Activated B cell treated with CpG ODN at 0.5 μM for 24 hours (primary cell): Measurements from ENCODE around the gene SIMC1. TPM values are rescaled to one million over a fixed set of nuclear protein-coding genes. Genes with fewer than 3 reads are reported as not detected.

Source experiments
- ATAC-seq: fragments of 200-7000 bp; cut with Tn5 transposase; one replicate; pipeline ENCODE4 v1.10.0; 2021; ENCODE audit warnings: low read depth, mild to moderate bottlenecking, moderate library complexity
- CTCF ChIA-PET: fragments of 350-600 bp; sonication (Branson Sonifier 250); formaldehyde crosslinking; loops from one replicate; lab custom pipeline; 2021; ENCODE audit warnings: antibody characterized with exemption; lab: Charles Lee
- POLR2A ChIA-PET: fragments of 350-600 bp; sonication (Branson Sonifier 250); formaldehyde crosslinking; loops from one replicate; lab custom pipeline; 2021; ENCODE audit warnings: antibody characterized with exemption; lab: Charles Lee
- DNase-seq: peaks from one replicate; pipeline ENCODE4 v3.0.0; 2022
- H3K27ac Mint-ChIP-seq: one replicate; pipeline ENCODE4 v1.8.0; 2020; ENCODE audit warnings: mixed read lengths
- H3K27me3 Mint-ChIP-seq: one replicate; pipeline ENCODE4 v1.8.0; 2021; ENCODE audit warnings: mixed read lengths
- H3K36me3 Mint-ChIP-seq: one replicate; pipeline ENCODE4 v1.8.0; 2021; ENCODE audit warnings: low read depth, mixed read lengths
- H3K4me1 Mint-ChIP-seq: one replicate; pipeline ENCODE4 v1.8.0; 2021; ENCODE audit warnings: mixed read lengths
- H3K4me3 Mint-ChIP-seq: one replicate; pipeline ENCODE4 v1.8.0; 2020; ENCODE audit warnings: mild to moderate bottlenecking, mixed read lengths
- H3K9me3 Mint-ChIP-seq: one replicate; pipeline ENCODE4 v1.8.0; 2020; ENCODE audit warnings: mixed read lengths
- intact Hi-C: fragments of 100-400 bp; cut with micrococcal nuclease; formaldehyde crosslinking; loops from one replicate; pipeline ENCODE4 v1.15.1; 2024
- total RNA-seq: library from RNA; stranded (reverse); gene quantifications from 2 replicates; pipeline ENCODE4 v1.2.3, GENCODE V29; 2022
- TF ChIP-seq, protein P1 (sequence below): fragments of 200-600 bp; IDR thresholded peaks from one replicate; pipeline ENCODE4 v1.8.0; 2022; ENCODE audit warnings: antibody characterized with exemption, mild to moderate bottlenecking

SIMC1 gene
- total RNA-seq, 1 donor from 2014 or later: 35.3 TPM

DNA sequence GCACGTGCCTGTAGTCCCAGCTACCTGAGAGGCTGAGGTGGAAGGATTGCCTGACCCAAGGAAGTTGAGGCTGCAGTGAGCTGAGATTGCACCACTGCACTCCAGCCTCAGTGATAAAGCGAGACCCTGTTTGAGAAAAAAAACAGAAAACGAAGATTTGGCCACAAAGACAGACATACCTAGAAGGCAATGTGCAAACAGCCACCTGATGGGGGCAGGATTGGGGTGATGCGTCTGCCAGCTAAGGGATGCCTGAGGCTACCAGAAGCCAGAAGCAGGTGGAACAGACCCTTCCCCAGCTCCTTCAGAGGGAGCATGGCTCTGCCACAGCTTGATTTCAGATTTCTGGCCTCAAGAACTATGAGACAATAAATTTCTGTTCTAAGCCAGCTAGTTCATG lies 153.3 kb downstream of the SIMC1 start:
- ChIA-PET CTCF (interaction anchor here (1.2 kb wide), 1 partner anchor 30 kb away, joined by 4 read pairs; the partner anchor contains the start of gene KIAA1191), POLR2A (interaction anchor here (0.6 to 1.2 kb wide), 2 partner anchors 30 to 250 kb away, joined by 5 to 6 read pairs; partner anchors contain the start of gene KIAA1191)
- ATAC-seq (no peak), DNase-seq (no peak)
- H3K9me3 Mint-ChIP-seq: no peaks in the 10 kb centered on the region
- no peak overlapping the region for H3K4me3 Mint-ChIP-seq
- H3K4me1 Mint-ChIP-seq: peaks cover 27% of the 10 kb centered on the region
- intact Hi-C loops: no loop called here
- H3K27me3 Mint-ChIP-seq: no peaks in the 10 kb centered on the region
- H3K36me3 Mint-ChIP-seq: peaks cover 50% of the 10 kb centered on the region
- TF ChIP-seq, protein P1, sequence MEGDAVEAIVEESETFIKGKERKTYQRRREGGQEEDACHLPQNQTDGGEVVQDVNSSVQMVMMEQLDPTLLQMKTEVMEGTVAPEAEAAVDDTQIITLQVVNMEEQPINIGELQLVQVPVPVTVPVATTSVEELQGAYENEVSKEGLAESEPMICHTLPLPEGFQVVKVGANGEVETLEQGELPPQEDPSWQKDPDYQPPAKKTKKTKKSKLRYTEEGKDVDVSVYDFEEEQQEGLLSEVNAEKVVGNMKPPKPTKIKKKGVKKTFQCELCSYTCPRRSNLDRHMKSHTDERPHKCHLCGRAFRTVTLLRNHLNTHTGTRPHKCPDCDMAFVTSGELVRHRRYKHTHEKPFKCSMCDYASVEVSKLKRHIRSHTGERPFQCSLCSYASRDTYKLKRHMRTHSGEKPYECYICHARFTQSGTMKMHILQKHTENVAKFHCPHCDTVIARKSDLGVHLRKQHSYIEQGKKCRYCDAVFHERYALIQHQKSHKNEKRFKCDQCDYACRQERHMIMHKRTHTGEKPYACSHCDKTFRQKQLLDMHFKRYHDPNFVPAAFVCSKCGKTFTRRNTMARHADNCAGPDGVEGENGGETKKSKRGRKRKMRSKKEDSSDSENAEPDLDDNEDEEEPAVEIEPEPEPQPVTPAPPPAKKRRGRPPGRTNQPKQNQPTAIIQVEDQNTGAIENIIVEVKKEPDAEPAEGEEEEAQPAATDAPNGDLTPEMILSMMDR: no peak
- no peak overlapping the region for H3K27ac Mint-ChIP-seq

DNA sequence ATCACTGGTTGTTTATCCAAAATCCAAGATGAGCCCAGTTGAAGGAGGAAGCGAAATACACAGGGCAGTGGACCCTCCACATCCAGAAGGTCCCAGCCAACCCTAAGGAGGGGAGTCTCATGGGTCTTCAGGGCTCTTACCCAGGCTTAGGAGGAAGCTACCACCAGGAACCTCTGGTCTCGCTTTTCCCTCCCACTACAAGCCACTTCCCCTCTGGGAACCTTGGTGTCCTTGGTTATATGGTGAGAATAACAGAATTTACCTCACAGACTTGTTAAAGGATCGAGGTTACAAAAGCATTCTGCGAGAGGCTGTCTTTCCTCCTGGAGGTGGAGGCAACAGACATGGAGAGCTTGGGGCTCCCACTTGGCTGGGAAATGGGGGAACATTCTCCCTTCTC lies 153.8 kb downstream of the SIMC1 start:
- intact Hi-C loops: no loop called here
- DNase-seq: no peak
- Mint-ChIP-seq H3K9me3 (no peaks in the 10 kb centered on the region), H3K4me1 (peaks cover 22% of the 10 kb centered on the region), H3K27me3 (no peaks in the 10 kb centered on the region), H3K36me3 (peaks cover 49% of the 10 kb centered on the region), H3K27ac (no peak overlapping the region), H3K4me3 (no peak overlapping the region)
- TF ChIP-seq, protein P1: no peak
- no peak for ATAC-seq
- ChIA-PET POLR2A (interaction anchor here (0.6 kb wide), 1 partner anchor 250 kb away, joined by 5 read pairs; no protein-coding TSS in a partner anchor), CTCF (interaction anchor here (1.2 kb wide), 1 partner anchor 31 kb away, joined by 4 read pairs; the partner anchor contains the start of gene KIAA1191)

- TF ChIP-seq, protein P1: no peak
- Mint-ChIP-seq H3K9me3 (no peaks in the 10 kb centered on the region), H3K36me3 (peaks cover 47% of the 10 kb centered on the region), H3K27me3 (no peaks in the 10 kb centered on the region), H3K27ac (no peak overlapping the region), H3K4me1 (peaks cover 16% of the 10 kb centered on the region), H3K4me3 (no peak overlapping the region)
- ChIA-PET POLR2A (no interaction called here), CTCF (interaction anchor here (1.2 kb wide), 1 partner anchor 31 kb away, joined by 4 read pairs; the partner anchor contains the start of gene KIAA1191)
- no peak for DNase-seq
- intact Hi-C loops: no loop called here
- ATAC-seq: no peak
Measured at GRCh38 chr5:176392526-176392925, 154.3 kb downstream of the SIMC1 start.

GRCh38 chr5:176394096-176394495 lies 155.9 kb downstream of the SIMC1 start:
- peaks cover 38% of the 10 kb centered on the region for H3K36me3 Mint-ChIP-seq
- H3K4me1 Mint-ChIP-seq: peaks cover 6% of the 10 kb centered on the region
- ATAC-seq (no peak), DNase-seq (no peak)
- no peak overlapping the region for H3K27ac Mint-ChIP-seq
- POLR2A ChIA-PET: interaction anchor here (1.2 kb wide), 1 partner anchor 32 kb away, joined by 5 read pairs; no protein-coding TSS in a partner anchor
- TF ChIP-seq, protein P1: no peak
- H3K9me3 Mint-ChIP-seq: no peaks in the 10 kb centered on the region
- intact Hi-C loops: no loop called here
- CTCF ChIA-PET: no interaction called here
- H3K4me3 Mint-ChIP-seq: no peak overlapping the region
- no peaks in the 10 kb centered on the region for H3K27me3 Mint-ChIP-seq

DNA sequence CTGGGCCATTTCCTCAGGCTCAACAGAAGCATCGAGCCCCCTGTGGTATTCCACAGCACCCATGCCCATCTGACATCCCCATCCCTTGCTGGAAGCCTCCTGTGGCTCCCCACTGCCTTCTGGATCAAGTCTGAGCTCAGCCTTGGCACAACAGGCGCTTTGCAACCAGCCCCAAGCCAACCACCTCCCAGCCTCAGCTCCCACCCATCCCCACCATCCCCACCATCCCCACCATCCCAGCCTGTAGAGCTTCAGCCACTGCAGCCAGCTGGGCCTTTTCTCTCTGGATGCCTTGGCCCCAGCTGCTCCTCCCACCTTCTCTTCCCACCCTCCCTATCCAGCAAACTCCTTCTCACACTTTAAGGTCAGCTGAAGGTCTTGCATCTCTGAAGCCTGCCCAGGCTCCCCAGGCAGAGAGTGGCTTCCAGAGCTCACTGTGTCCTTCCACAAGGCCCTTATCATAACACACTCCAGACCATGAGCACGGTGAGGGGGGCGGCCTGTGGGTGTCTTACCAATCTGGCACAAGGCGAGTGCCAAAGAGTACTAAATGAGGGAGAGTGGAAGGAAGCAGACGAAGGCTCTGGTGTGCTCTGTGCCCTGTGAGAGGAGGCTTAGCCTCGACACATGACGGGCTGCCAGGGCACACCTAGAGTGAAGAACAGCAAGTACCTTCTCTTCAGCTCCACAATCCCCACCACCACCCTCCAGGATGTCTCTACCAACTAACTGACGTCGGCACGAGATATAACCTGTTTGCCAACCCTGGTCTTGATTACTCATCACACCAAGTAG lies 156.9 kb downstream of the SIMC1 start:
- CTCF ChIA-PET: no interaction called here
- no peak for ATAC-seq
- H3K36me3 Mint-ChIP-seq: peaks cover 35% of the 10 kb centered on the region
- TF ChIP-seq, protein P1: no peak
- intact Hi-C loops: no loop called here
- H3K27ac Mint-ChIP-seq: no peak overlapping the region
- H3K4me1 Mint-ChIP-seq: no peaks in the 10 kb centered on the region
- H3K27me3 Mint-ChIP-seq: no peaks in the 10 kb centered on the region
- no peak for DNase-seq
- POLR2A ChIA-PET: no interaction called here
- H3K9me3 Mint-ChIP-seq: no peaks in the 10 kb centered on the region
- H3K4me3 Mint-ChIP-seq: no peak overlapping the region
